Psoas muscle (tissue), 8 donors: ENCODE results near the gene CACNG5. TPM values are rescaled to one million over a fixed set of nuclear protein-coding genes. Genes with fewer than 3 reads are reported as not detected.
A peak's percentile ranks its signal among the peaks of the same experiment; 100 is the strongest.

Experiments
- ATAC-seq, 4 donors: fragments of 200-7000 bp; cut with Tn5 transposase; one replicate each; pipeline ENCODE4 v1.9.1; 2020; ENCODE audit warnings: moderate library complexity in 3 of 4, mild to moderate bottlenecking in 2 of 4
- DNase-seq, 2 donors: peaks; one replicate each; pipeline ENCODE4 v3.0.0-alpha.2; 2020
- H3K27ac ChIP-seq: fragments of 200-600 bp; one replicate; pipeline ENCODE4 v1.8.0; 2022
- H3K27me3 ChIP-seq, 3 donors: fragments of 200-600 bp in 1 of 3; one replicate each; pipeline versions ENCODE4 v1.6.1 to v1.8.0; 2013 to 2022; ENCODE audit warnings: low read length in 2 of 3, mild to moderate bottlenecking in 2 of 3, moderate library complexity in 1 of 3; ENCODE audit not compliant: insufficient read depth in 3 of 3
- H3K36me3 ChIP-seq, 2 donors: fragments of 200-600 bp in 1 of 2; one replicate each; pipeline versions ENCODE4 v1.6.1 to v1.8.0; 2013 to 2022; ENCODE audit warnings: low read depth in 1 of 2, mild to moderate bottlenecking in 1 of 2, moderate library complexity in 1 of 2; ENCODE audit not compliant: insufficient read depth in 1 of 2
- H3K4me1 ChIP-seq: fragments of 200-600 bp; one replicate; pipeline ENCODE4 v1.8.0; 2022
- H3K4me3 ChIP-seq: fragments of 200-600 bp; one replicate; pipeline ENCODE4 v1.8.0; 2022; ENCODE audit warnings: mild to moderate bottlenecking
- H3K9me3 ChIP-seq: fragments of 200-600 bp; one replicate; pipeline ENCODE4 v1.8.0; 2022
- CTCF ChIP-seq: fragments of 200-600 bp; IDR thresholded peaks from one replicate; pipeline ENCODE4 v1.8.0; 2022; ENCODE audit warnings: antibody characterized with exemption
- WGBS, 3 donors: extraction: QIAGEN DNeasy Blood & Tissue Kit; methylation state at CpG; one replicate each; pipeline versions ENCODE4 v1.1.6 to v1.1.7; 2013; 5-methylcytosine and 5-hydroxymethylcytosine counted together
- intact Hi-C, 2 donors: fragments of 100-400 bp; cut with DNase I; formaldehyde crosslinking; loops; one replicate each; pipeline versions ENCODE4 v1.11.0 to v1.14.2; 2022
- polyA plus RNA-seq, 3 donors: library from polyadenylated mRNA; stranded (reverse); fragments of 200-250 nt; gene quantifications; one replicate each; pipeline ENCODE4 v1.2.3, GENCODE V29; 2013
- total RNA-seq, 4 donors: library from RNA; stranded (reverse); fragmentation: NEBNext Ultra II Directional in 2 of 4; extraction: Animal tissue kit (Norgen Biotek cat#: 25700) in 2 of 4; gene quantifications; one replicate each; pipeline versions ENCODE4 v1.2.1 to v1.2.4, GENCODE V29; 2021 to 2023
- donor health status: healthy with polysubstance abuse.
- donor health status: DM: no; HTN: no; CAD: no; lungs with moderate emphysema.
- donor health status: Bipolar disorder and iron deficiency.
- donor health status: healthy.
- donor health status: DM: yes; HTN: yes; CAD: no.
- donor health status: DM: no; HTN: no; CAD: no.
- donor health status: DM: no; HTN: no; CAD: no.
- donor health status: DM: yes; HTN: yes; CAD: no.

Gene CACNG5
- total and polyA plus RNA-seq, 7 donors = not detected

GRCh38 chr17:66915204-66915611, 80.3 kb downstream of the CACNG5 start:
- WGBS, 3 donors = 72 to 80% (median 74%) methylated on average over 7 of the region's 7 CpGs
- H3K4me1 ChIP-seq = no peaks in the 10 kb centered on the region
- intact Hi-C loops = loop anchor here in 1 of 2 donors (5.0 kb wide), 1 partner anchor 57 kb away; no protein-coding TSS in a partner anchor
- H3K27ac ChIP-seq = no peak overlapping the region
- peak; percentile 33 for TF ChIP-seq CTCF
- no peaks in the 10 kb centered on the region for H3K9me3 ChIP-seq
- H3K4me3 ChIP-seq = no peak overlapping the region
- H3K36me3 ChIP-seq = no peaks in the 10 kb centered on the region
- peaks cover 0 to 1% (median 0%) of the 10 kb centered on the region in 3 donors for H3K27me3 ChIP-seq
- DNase-seq = peak in 1 of 2 donors; percentile 64
- peak; percentile 68 to 85 (median 76) for ATAC-seq

- H3K4me1 ChIP-seq = no peaks in the 10 kb centered on the region
- H3K4me3 ChIP-seq = no peak overlapping the region
- H3K9me3 ChIP-seq = no peaks in the 10 kb centered on the region
- TF ChIP-seq CTCF = no peak
- intact Hi-C loops = loop anchor here in 1 of 2 donors (5.0 kb wide), 1 partner anchor 57 kb away; no protein-coding TSS in a partner anchor
- H3K36me3 ChIP-seq = no peaks in the 10 kb centered on the region
- H3K27me3 ChIP-seq = peaks cover 0 to 4% (median 0%) of the 10 kb centered on the region in 3 donors
- no peak for ATAC-seq
- no peak for DNase-seq
- H3K27ac ChIP-seq = no peak overlapping the region
- WGBS, 3 donors = 88 to 91% (median 90%) methylated on average over 11 of the region's 11 CpGs
Measured at GRCh38 chr17:66915792-66916191, 80.9 kb downstream of the CACNG5 start.

GRCh38 chr17:66916946-66917345, 82.0 kb downstream of the CACNG5 start:
- intact Hi-C loops = loop anchor here in 1 of 2 donors (5.0 kb wide), 1 partner anchor 55 kb away; no protein-coding TSS in a partner anchor
- DNase-seq = no peak
- 95 to 100% (median 95%) methylated on average over 1 of the region's 1 CpG for WGBS, 3 donors
- Histone ChIP-seq H3K4me3 (no peak overlapping the region), H3K4me1 (no peaks in the 10 kb centered on the region), H3K27ac (no peak overlapping the region), H3K9me3 (no peaks in the 10 kb centered on the region), H3K36me3 (no peaks in the 10 kb centered on the region), H3K27me3 (peaks cover 0 to 4% (median 0%) of the 10 kb centered on the region in 3 donors)
- no peak for TF ChIP-seq CTCF
- no peak for ATAC-seq

- no peak for TF ChIP-seq CTCF
- intact Hi-C loops = loop anchor here in 1 of 2 donors (5.0 kb wide), 1 partner anchor 53 kb away; no protein-coding TSS in a partner anchor
- Histone ChIP-seq H3K27me3 (peaks cover 0 to 4% (median 0%) of the 10 kb centered on the region in 3 donors), H3K4me1 (no peaks in the 10 kb centered on the region), H3K4me3 (no peak overlapping the region), H3K9me3 (no peaks in the 10 kb centered on the region), H3K27ac (no peak overlapping the region), H3K36me3 (no peaks in the 10 kb centered on the region)
- DNase-seq = no peak
- 79 to 83% (median 83%) methylated on average over 9 to 12 of the region's 12 CpGs for WGBS, 3 donors
- ATAC-seq = no peak
Measured at GRCh38 chr17:66918896-66919295, 84.0 kb downstream of the CACNG5 start.

- no peak for DNase-seq
- intact Hi-C loops = no loop called here
- Histone ChIP-seq H3K27ac (no peak overlapping the region), H3K4me1 (no peaks in the 10 kb centered on the region), H3K27me3 (peaks cover 0 to 4% (median 0%) of the 10 kb centered on the region in 3 donors), H3K9me3 (no peaks in the 10 kb centered on the region), H3K4me3 (no peak overlapping the region), H3K36me3 (no peaks in the 10 kb centered on the region)
- WGBS, 3 donors = 78 to 85% (median 82%) methylated on average over 9 of the region's 9 CpGs
- no peak for ATAC-seq
- no peak for TF ChIP-seq CTCF
Measured at GRCh38 chr17:66920435-66920834, 85.5 kb downstream of the CACNG5 start.
